Ovary (tissue), 9 donors: Measurements from ENCODE around the gene RSBN1. TPM values are rescaled to one million over a fixed set of nuclear protein-coding genes. Genes with fewer than 3 reads are reported as not detected.
A peak's percentile ranks its signal among the peaks of the same experiment; 100 is the strongest.

Experiments
- DNase-seq, 5 donors: peaks; one replicate each; pipeline ENCODE4 v3.0.0-alpha.2; 2019 to 2020
- H3K27ac ChIP-seq, 2 donors: fragments of 200-600 bp; one replicate each; pipeline versions ENCODE4 v1.5.1 to v1.8.0; 2019 to 2022
- H3K27me3 ChIP-seq: fragments of 200-600 bp; one replicate; pipeline ENCODE4 v1.8.0; 2022
- H3K36me3 ChIP-seq: fragments of 200-600 bp; sonication (generic); one replicate; pipeline ENCODE4 v1.5.1; 2019
- H3K4me1 ChIP-seq: one replicate; pipeline ENCODE4 v1.8.1; 2013; ENCODE audit warnings: mild to moderate bottlenecking, moderate library complexity; ENCODE audit not compliant: insufficient read depth
- H3K4me3 ChIP-seq: fragments of 200-600 bp; sonication (generic); one replicate; pipeline ENCODE4 v1.5.1; 2017
- H3K9me3 ChIP-seq, 2 donors: fragments of 200-600 bp in 1 of 2; sonication (generic) in 1 of 2; one replicate each; pipeline versions ENCODE4 v1.5.1 to v1.8.1; 2013 to 2019; ENCODE audit warnings: mild to moderate bottlenecking in 1 of 2, moderate library complexity in 1 of 2
- CTCF ChIP-seq, 3 donors: fragments of 450-650 bp in 2 of 3; fragments of 200-600 bp in 1 of 3; IDR thresholded peaks; one replicate each; pipeline versions ENCODE4 v1.5.1 to v1.8.0; 2016 to 2022; ENCODE audit warnings: antibody characterized with exemption in 3 of 3, mild to moderate bottlenecking in 1 of 3
- EP300 ChIP-seq: sonication (generic); formaldehyde crosslinking; IDR thresholded peaks from one replicate; pipeline ENCODE4 v1.6.1; 2017; ENCODE audit warnings: antibody characterized with exemption
- POLR2A ChIP-seq: fragments of 450-650 bp; IDR thresholded peaks from one replicate; pipeline ENCODE4 v1.6.1; 2017; ENCODE audit warnings: antibody characterized with exemption, mild to moderate bottlenecking, moderate library complexity
- WGBS, 3 donors: extraction: QIAGEN DNeasy Blood & Tissue Kit in 1 of 3; methylation state at CpG; one replicate each; pipeline versions ENCODE4 v1.1.5 to v1.1.7; 2013 to 2017; 5-methylcytosine and 5-hydroxymethylcytosine counted together
- intact Hi-C, 4 donors: fragments of 100-400 bp; cut with DNase I; formaldehyde crosslinking; loops; one replicate each; pipeline versions ENCODE4 v1.11.0 to v1.15.1; 2022 to 2023
- polyA plus RNA-seq, 2 donors: library from polyadenylated mRNA; stranded (reverse); fragments of 200-250 nt in 1 of 2; fragments of 350-450 nt in 1 of 2; fragmentation: Illumina TruSeq in 1 of 2; extraction: RNeasy Lipid Tissue Mini Kit (QIAGEN cat#74804) in 1 of 2; gene quantifications; one replicate each; pipeline ENCODE4 v1.2.3, GENCODE V29; 2013 to 2014
- total RNA-seq, 7 donors: library from RNA; depleted of rRNA in 2 of 7; stranded (reverse); fragments of >200 nt in 2 of 7; fragmentation: NEBNext Ultra II Directional in 3 of 7; extraction: Animal tissue kit (Norgen Biotek cat#: 25700) in 3 of 7; gene quantifications; one replicate each; pipeline versions ENCODE4 v1.1.0 to v1.2.4, GENCODE V29; 2016 to 2023
- donor health status: DM: no; HTN: no; CAD: no; lungs with moderate emphysema.
- donor health status: DM: no; HTN: no; CAD: no.
- donor health status: Bipolar disorder and iron deficiency.
- donor health status: DM: yes; HTN: yes; CAD: no.
- donor health status: DM: no; HTN: no; CAD: no.
- donor health status: DM: yes; HTN: yes; CAD: no.

Gene RSBN1
- total and polyA plus RNA-seq, 9 donors = 10.5 to 36.1 (median 29.7) TPM

- Histone ChIP-seq H3K27me3 (no peaks in the 10 kb centered on the region), H3K36me3 (no peaks in the 10 kb centered on the region), H3K4me3 (no peak overlapping the region), H3K27ac (no peak overlapping the region), H3K9me3 (no peaks in the 10 kb centered on the region), H3K4me1 (no peaks in the 10 kb centered on the region)
- WGBS, 3 donors = 70 to 80% (median 70%) methylated on average over 2 of the region's 2 CpGs
- DNase-seq = no peak
- intact Hi-C loops = loop anchor here in 1 of 4 donors (10.0 kb wide), 1 partner anchor 48 kb away; no protein-coding TSS in a partner anchor
- TF ChIP-seq POLR2A (no peak), EP300 (no peak), CTCF (IDR thresholded peaks at IDR 0.05) (no peak)
Observed at GRCh38 chr1:113846391-113847035, 34.2 kb upstream of the RSBN1 start.

GRCh38 chr1:113836534-113836933, 24.3 kb upstream of the RSBN1 start:
- Histone ChIP-seq H3K9me3 (no peaks in the 10 kb centered on the region), H3K27me3 (no peaks in the 10 kb centered on the region), H3K4me3 (no peak overlapping the region), H3K36me3 (no peaks in the 10 kb centered on the region), H3K4me1 (no peaks in the 10 kb centered on the region), H3K27ac (no peak overlapping the region)
- no peak for DNase-seq
- intact Hi-C loops = loop anchor here in 3 of 4 donors (5.0 to 10.0 kb wide), 3 partner anchors 138 to 448 kb away; partner anchors contain the start of gene OLFML3 (in 1 of the 3)
- TF ChIP-seq POLR2A = no peak
- WGBS, 3 donors = 100% methylated on average over 1 of the region's 1 CpG

GRCh38 chr1:113835686-113836290, 23.5 kb upstream of the RSBN1 start:
- Histone ChIP-seq H3K4me3 (no peak overlapping the region), H3K27ac (no peak overlapping the region), H3K36me3 (no peaks in the 10 kb centered on the region), H3K4me1 (no peaks in the 10 kb centered on the region), H3K9me3 (no peaks in the 10 kb centered on the region), H3K27me3 (no peaks in the 10 kb centered on the region)
- TF ChIP-seq CTCF (IDR thresholded peaks at IDR 0.05) = peak; percentile 32 to 61 (median 43)
- no peak for TF ChIP-seq POLR2A
- no peak for TF ChIP-seq EP300
- no peak for DNase-seq
- 9 to 14% (median 10%) methylated on average over 4 of the region's 4 CpGs for WGBS, 3 donors
- intact Hi-C loops = loop anchor here in 3 of 4 donors (5.0 to 10.0 kb wide), 3 partner anchors 139 to 449 kb away; partner anchors contain the start of gene OLFML3 (in 1 of the 3)

GRCh38 chr1:113834716-113835115, 22.4 kb upstream of the RSBN1 start:
- Histone ChIP-seq H3K4me3 (no peak overlapping the region), H3K4me1 (no peaks in the 10 kb centered on the region), H3K27me3 (no peaks in the 10 kb centered on the region), H3K9me3 (no peaks in the 10 kb centered on the region), H3K27ac (no peak overlapping the region), H3K36me3 (no peaks in the 10 kb centered on the region)
- no peak for DNase-seq
- intact Hi-C loops = loop anchor here in 3 of 4 donors (5.0 to 10.0 kb wide), 3 partner anchors 140 to 450 kb away; partner anchors contain the start of gene OLFML3 (in 1 of the 3)
- no peak for TF ChIP-seq CTCF (IDR thresholded peaks at IDR 0.05)
- no peak for TF ChIP-seq EP300
- no peak for TF ChIP-seq POLR2A
- WGBS, 3 donors = 79 to 87% (median 82%) methylated on average over 2 of the region's 2 CpGs

- H3K27me3 ChIP-seq = no peaks in the 10 kb centered on the region
- no peak overlapping the region for H3K4me3 ChIP-seq
- no peak for DNase-seq
- no peaks in the 10 kb centered on the region for H3K36me3 ChIP-seq
- WGBS, 3 donors = 71 to 75% (median 72%) methylated on average over 3 of the region's 3 CpGs
- no peak overlapping the region for H3K27ac ChIP-seq
- H3K4me1 ChIP-seq = no peaks in the 10 kb centered on the region
- intact Hi-C loops = loop anchor here in 2 of 4 donors (5.0 to 10.0 kb wide), 3 partner anchors 145 to 455 kb away; partner anchors contain the start of gene OLFML3 (in 1 of the 2)
- no peak for TF ChIP-seq EP300
- no peak for TF ChIP-seq CTCF (IDR thresholded peaks at IDR 0.05)
- no peak for TF ChIP-seq POLR2A
- H3K9me3 ChIP-seq = no peaks in the 10 kb centered on the region
Observed at GRCh38 chr1:113830039-113830438, 17.8 kb upstream of the RSBN1 start.
